H1 (cell line): ENCODE data around the gene GALNT4. TPM values are rescaled to one million over a fixed set of nuclear protein-coding genes. Genes with fewer than 3 reads are reported as not detected.

ENCODE experiments used
- CTCF ChIA-PET: fragments of 300-600 bp; sonication (Branson Sonifier 250); formaldehyde crosslinking; loops from one replicate; lab custom pipeline; 2021; ENCODE audit not compliant: partially characterized antibody; lab: Charles Lee
- POLR2A ChIA-PET: fragments of 300-600 bp; sonication (Branson Sonifier 250); formaldehyde crosslinking; loops from one replicate; lab custom pipeline; 2021; ENCODE audit warnings: inconsistent platforms; ENCODE audit not compliant: partially characterized antibody; lab: Charles Lee
- DNase-seq, 2 experiments: peaks; one replicate each; pipeline versions ENCODE4 v3.0.0 to v3.0.0-alpha.2; 2010 to 2022; ENCODE audit warnings: low spot score in 2 of 2, low read depth in 1 of 2, mixed read lengths in 1 of 2
- FAIRE-seq: peaks from 2 replicates; lab custom pipeline; 2011; peaks lifted over from hg19 to GRCh38; lab: Jason Lieb, UNC
- H2AFZ ChIP-seq: 2 replicates; pipeline ENCODE4 v1.8.1; 2012; ENCODE audit warnings: low read length, inconsistent platforms
- H2AK5ac ChIP-seq: 2 replicates; pipeline ENCODE4 v1.6.1; 2013; ENCODE audit warnings: low read depth, low read length
- H2BK120ac ChIP-seq: replicated peaks from 2 replicates; pipeline ENCODE3; 2013; ENCODE audit warnings: low read depth, low read length, inconsistent platforms
- H2BK12ac ChIP-seq: 2 replicates; pipeline ENCODE4 v1.6.1; 2013; ENCODE audit warnings: low read depth, low read length
- H2BK15ac ChIP-seq: 2 replicates; pipeline ENCODE4 v1.6.1; 2013; ENCODE audit warnings: low read length
- H2BK20ac ChIP-seq: 2 replicates; pipeline ENCODE4 v1.6.1; 2013; ENCODE audit warnings: low read length
- H2BK5ac ChIP-seq: 2 replicates; pipeline ENCODE4 v1.6.1; 2013; ENCODE audit warnings: low read depth, low read length
- H3K14ac ChIP-seq: 2 replicates; pipeline ENCODE4 v1.6.1; 2013; ENCODE audit warnings: inconsistent platforms; ENCODE audit not compliant: insufficient read length
- H3K18ac ChIP-seq: 2 replicates; pipeline ENCODE4 v1.6.1; 2013; ENCODE audit warnings: low read length; ENCODE audit errors: extremely low read depth
- H3K23ac ChIP-seq: 2 replicates; pipeline ENCODE4 v1.6.1; 2013; ENCODE audit warnings: inconsistent platforms; ENCODE audit not compliant: insufficient read length
- H3K23me2 ChIP-seq: 2 replicates; pipeline ENCODE4 v1.6.1; 2013; ENCODE audit warnings: low read depth, low read length
- H3K27ac ChIP-seq: 2 replicates; pipeline ENCODE4 v1.6.1; 2011; ENCODE audit warnings: low read depth, low read length, inconsistent platforms
- H3K27me3 ChIP-seq, 4 experiments: replicated peaks in 1 of 4; 1 replicate in 1 of 4; 2 replicates in 3 of 4; pipeline versions ENCODE4 v1.6.1 to v1.8.1; 2011 to 2013; ENCODE audit warnings: low read length in 3 of 4, mild to moderate bottlenecking in 3 of 4, inconsistent platforms in 2 of 4, mixed read lengths in 2 of 4, moderate library complexity in 1 of 4; ENCODE audit not compliant: control insufficient read depth in 3 of 4, insufficient read depth in 3 of 4; ENCODE audit errors: extremely low read depth in 1 of 4
- H3K36me3 ChIP-seq, 4 experiments: 2 replicates each; pipeline versions ENCODE4 v1.6.1 to v1.8.1; 2011 to 2013; ENCODE audit warnings: mild to moderate bottlenecking in 4 of 4, low read length in 3 of 4, moderate library complexity in 2 of 4, control low read depth in 1 of 4, inconsistent platforms in 1 of 4; ENCODE audit not compliant: insufficient read depth in 4 of 4, control insufficient read depth in 2 of 4
- H3K4ac ChIP-seq: replicated peaks from 2 replicates; pipeline ENCODE3; 2013; ENCODE audit warnings: low read length, low read depth, mixed read lengths, inconsistent platforms; ENCODE audit not compliant: insufficient read length
- H3K4me1 ChIP-seq, 4 experiments: replicated peaks in 1 of 4; 1 replicate in 1 of 4; 2 replicates in 3 of 4; pipeline versions ENCODE4 v1.6.1 to v1.8.1; 2011 to 2013; ENCODE audit warnings: low read length in 3 of 4, inconsistent platforms in 2 of 4, mixed read lengths in 1 of 4; ENCODE audit not compliant: insufficient read depth in 4 of 4, control insufficient read depth in 3 of 4
- H3K4me2 ChIP-seq, 2 experiments: 2 replicates each; pipeline versions ENCODE4 v1.6.1 to v1.8.1; 2011 to 2013; ENCODE audit warnings: low read depth in 2 of 2, low read length in 2 of 2, control low read depth in 1 of 2, inconsistent platforms in 1 of 2, mild to moderate bottlenecking in 1 of 2; ENCODE audit not compliant: insufficient read depth in 1 of 2
- H3K4me3 ChIP-seq, 4 experiments: fragments of 200-600, 300-600 bp in 1 of 4; sonication (generic), shearing (Covaris generic), sonication (Bioruptor Twin) in 1 of 4; 2 replicates each; pipeline versions ENCODE4 v1.5.1 to v1.8.1; 2011 to 2016; ENCODE audit warnings: low read length in 4 of 4, low read depth in 3 of 4, control low read depth in 2 of 4, inconsistent platforms in 2 of 4, mild to moderate bottlenecking in 2 of 4, mixed read lengths in 1 of 4, moderate library complexity in 1 of 4; ENCODE audit not compliant: insufficient read depth in 2 of 4; ENCODE audit errors: extremely low read depth in 1 of 4
- H3K56ac ChIP-seq: replicated peaks from 2 replicates; pipeline ENCODE3; 2013; ENCODE audit warnings: low read depth, mild to moderate bottlenecking, mixed read lengths, low read length, inconsistent platforms; ENCODE audit not compliant: insufficient read length
- H3K79me1 ChIP-seq: 2 replicates; pipeline ENCODE4 v1.6.1; 2013; ENCODE audit warnings: low read depth, low read length, control low read depth
- H3K79me2 ChIP-seq, 2 experiments: 2 replicates each; pipeline versions ENCODE4 v1.6.1 to v1.8.1; 2012 to 2013; ENCODE audit warnings: low read length in 2 of 2, mild to moderate bottlenecking in 2 of 2, inconsistent platforms in 1 of 2; ENCODE audit not compliant: insufficient read depth in 2 of 2, control insufficient read depth in 1 of 2
- H3K9ac ChIP-seq, 4 experiments: replicated peaks in 1 of 4; 1 replicate in 1 of 4; 2 replicates in 3 of 4; pipeline versions ENCODE4 v1.6.1 to v1.8.1; 2011 to 2013; ENCODE audit warnings: low read depth in 3 of 4, low read length in 3 of 4, control low read depth in 2 of 4, mild to moderate bottlenecking in 2 of 4, moderate library complexity in 2 of 4, inconsistent platforms in 1 of 4; ENCODE audit errors: extremely low read depth in 1 of 4
- H3K9me3 ChIP-seq, 2 experiments: 2 replicates each; pipeline versions ENCODE4 v1.6.1 to v1.8.1; 2012 to 2013; ENCODE audit warnings: mild to moderate bottlenecking in 2 of 2, moderate library complexity in 2 of 2, control low read depth in 1 of 2, inconsistent platforms in 1 of 2, low read depth in 1 of 2, low read length in 1 of 2, mixed read lengths in 1 of 2; ENCODE audit not compliant: insufficient read depth in 2 of 2
- H4K20me1 ChIP-seq, 2 experiments: replicated peaks in 1 of 2; 2 replicates each; pipeline versions ENCODE3 to v1.8.1; 2011 to 2013; ENCODE audit warnings: inconsistent platforms in 2 of 2, low read length in 2 of 2, mild to moderate bottlenecking in 1 of 2; ENCODE audit not compliant: insufficient read depth in 2 of 2, control insufficient read depth in 1 of 2
- H4K5ac ChIP-seq: 2 replicates; pipeline ENCODE4 v1.6.1; 2013; ENCODE audit warnings: low read length, low read depth, mixed read lengths, inconsistent platforms; ENCODE audit not compliant: insufficient read length
- H4K8ac ChIP-seq: 2 replicates; pipeline ENCODE4 v1.8.0; 2013; ENCODE audit warnings: mild to moderate bottlenecking, moderate library complexity, low read length, inconsistent platforms; ENCODE audit not compliant: insufficient read depth; ENCODE audit errors: extremely low read depth
- H4K91ac ChIP-seq: replicated peaks from 2 replicates; pipeline ENCODE3; 2013; ENCODE audit warnings: low read length, mixed read lengths, inconsistent platforms; ENCODE audit not compliant: insufficient read length
- WGBS, 2 experiments: shearing (Covaris generic) in 1 of 2; methylation state at CpG; one replicate each; pipeline versions ENCODE4 v1.1.6 to v1.1.7; 2013 to 2015; ENCODE audit warnings: low lambda C conversion rate in 2 of 2, mixed read lengths in 2 of 2, inconsistent platforms in 1 of 2, low coverage in 1 of 2, missing lambda C conversion rate in 1 of 2; ENCODE audit not compliant: insufficient replicate concordance in 2 of 2, insufficient coverage in 1 of 2, insufficient read length in 1 of 2; ENCODE audit errors: extremely low coverage in 1 of 2, missing lambda C conversion rate in 1 of 2; 5-methylcytosine and 5-hydroxymethylcytosine counted together
- polyA plus RNA-seq, 7 experiments: library from polyadenylated mRNA; depleted of rRNA in 3 of 7; stranded (reverse) in 5 of 7; unstranded in 2 of 7; fragments of >200 nt in 5 of 7; fragments of 200-250 nt in 2 of 7; gene quantifications; 1 replicate in 5 of 7; 2 replicates in 1 of 7; 4 replicates in 1 of 7; pipeline versions ENCODE4 v1.2.1 to v1.2.3, GENCODE V29; 2011 to 2013; ENCODE audit warnings: missing spikeins in 2 of 7, mixed read lengths in 2 of 7
- total RNA-seq: library from RNA; stranded (reverse); fragmentation: NEBNext Ultra II Directional; extraction: Animal tissue kit (Norgen Biotek cat#: 25700); gene quantifications from 2 replicates; pipeline ENCODE4 v1.2.1, GENCODE V29; 2021

GALNT4 gene
- total and polyA plus RNA-seq, 2 of the 8 experiments (the other 6 are each of a cell fraction or from before 2014, with no cell fraction given), result 0.45 to 3.3 TPM

DNA sequence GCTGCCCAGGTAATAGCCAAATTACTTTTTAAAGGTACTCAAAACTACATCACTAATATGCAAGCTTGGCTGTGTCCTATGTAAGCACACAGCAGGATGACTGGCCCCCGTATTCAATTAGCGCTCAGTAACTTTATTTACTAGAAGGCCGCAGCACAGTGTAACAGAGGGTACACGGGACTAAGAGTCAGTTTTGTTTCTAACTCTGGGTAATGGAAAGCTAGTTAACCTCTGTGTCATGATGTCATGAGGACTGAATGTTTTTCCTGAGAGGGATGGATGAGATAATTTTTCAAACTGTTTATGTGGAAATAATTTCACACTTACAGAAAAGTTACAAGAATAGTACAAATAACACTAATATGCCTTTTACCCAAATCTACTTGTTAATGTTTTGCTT lies 27.1 kb downstream of the GALNT4 start:
- Histone ChIP-seq H2BK12ac (no peak overlapping the region), H2AFZ (no peak overlapping the region), H3K79me2 (no peaks in the 10 kb centered on the region), H3K18ac (no peak overlapping the region), H3K4ac (no peak overlapping the region), H3K56ac (no peak overlapping the region), H2BK5ac (no peak overlapping the region), H3K36me3 (no peaks in the 10 kb centered on the region), H3K27ac (no peak overlapping the region), H2BK120ac (no peak overlapping the region), H4K91ac (no peak overlapping the region), H2BK20ac (no peak overlapping the region), H2BK15ac (no peak overlapping the region), H3K79me1 (no peaks in the 10 kb centered on the region), H3K4me1 (0 out of 7 replicates have a peak, but pooled peaks cover 0 to 3% (median 0%) of the 10 kb centered on the region in 4 experiments), H3K4me3 (no peak overlapping the region), H4K5ac (no peak overlapping the region), H3K4me2 (no peak overlapping the region), H3K14ac (no peak overlapping the region), H3K23ac (no peak overlapping the region), H3K9me3 (no peaks in the 10 kb centered on the region), H3K9ac (no peak overlapping the region), H4K20me1 (peaks cover 0 to 1% of the 10 kb centered on the region in 2 experiments), H3K23me2 (no peaks in the 10 kb centered on the region), H2AK5ac (no peak overlapping the region), H4K8ac (no peak overlapping the region), H3K27me3 (no peaks in the 10 kb centered on the region)
- CTCF ChIA-PET, result interaction anchor here (0.9 to 1.6 kb wide), 7 partner anchors 15 to 481 kb away, joined by 3 to 5 read pairs (median 4); no protein-coding TSS in a partner anchor
- WGBS, 2 experiments, result 58% methylated on average over 4 of the region's 4 CpGs; no CpG with 5 or more reads in 1 of the 2 experiments
- FAIRE-seq (no peak), DNase-seq (no peak)
- POLR2A ChIA-PET, result interaction anchor here (1.7 kb wide), 1 partner anchor 10 kb away, joined by 4 read pairs; no protein-coding TSS in a partner anchor
